BE2C (cell line): ENCODE results near the gene THSD1.

ENCODE experiments used
- DNase-seq: peaks from one replicate; pipeline ENCODE4 v3.0.0-alpha.2; 2020
- H3K27me3 ChIP-seq: fragments of 250-450 bp; sonication (Bioruptor Pico); 2 replicates; pipeline ENCODE4 v1.5.1; 2020; ENCODE audit warnings: mild to moderate bottlenecking
- H3K36me3 ChIP-seq: fragments of 250-450 bp; sonication (Bioruptor Pico); 2 replicates; pipeline ENCODE4 v1.5.1; 2020; ENCODE audit warnings: mild to moderate bottlenecking
- H3K4me1 ChIP-seq: fragments of 250-450 bp; sonication (Bioruptor Pico); 2 replicates; pipeline ENCODE4 v1.5.1; 2020
- H3K4me3 ChIP-seq: 2 replicates; pipeline ENCODE4 v1.5.1; 2011; ENCODE audit warnings: low read depth, low read length
- H3K9me3 ChIP-seq: fragments of 250-450 bp; sonication (Bioruptor Pico); 2 replicates; pipeline ENCODE4 v1.5.1; 2020
- CTCF ChIP-seq: IDR thresholded peaks from 2 replicates; pipeline ENCODE4 v1.5.1; 2012; ENCODE audit warnings: mild to moderate bottlenecking, low read depth, low read length

Gene THSD1

GRCh38 chr13:52387721-52388120 is 18.3 kb downstream of the THSD1 start:
- Histone ChIP-seq H3K4me1 (no peaks in the 10 kb centered on the region), H3K27me3 (no peaks in the 10 kb centered on the region), H3K9me3 (no peaks in the 10 kb centered on the region), H3K36me3 (no peaks in the 10 kb centered on the region), H3K4me3 (no peak overlapping the region)
- no peak for TF ChIP-seq CTCF
- DNase-seq = no peak

GRCh38 chr13:52385870-52386269 is 20.1 kb downstream of the THSD1 start:
- Histone ChIP-seq H3K9me3 (no peaks in the 10 kb centered on the region), H3K27me3 (no peaks in the 10 kb centered on the region), H3K4me3 (no peak overlapping the region), H3K4me1 (no peaks in the 10 kb centered on the region), H3K36me3 (no peaks in the 10 kb centered on the region)
- no peak for TF ChIP-seq CTCF
- DNase-seq = no peak

GRCh38 chr13:52383366-52383765 is 22.6 kb downstream of the THSD1 start:
- no peak overlapping the region for H3K4me3 ChIP-seq
- TF ChIP-seq CTCF = no peak
- H3K27me3 ChIP-seq = no peaks in the 10 kb centered on the region
- no peak for DNase-seq
- no peaks in the 10 kb centered on the region for H3K9me3 ChIP-seq
- no peaks in the 10 kb centered on the region for H3K36me3 ChIP-seq
- no peaks in the 10 kb centered on the region for H3K4me1 ChIP-seq

- no peak overlapping the region for H3K4me3 ChIP-seq
- no peaks in the 10 kb centered on the region for H3K9me3 ChIP-seq
- H3K4me1 ChIP-seq = no peaks in the 10 kb centered on the region
- no peaks in the 10 kb centered on the region for H3K27me3 ChIP-seq
- no peak for TF ChIP-seq CTCF
- no peaks in the 10 kb centered on the region for H3K36me3 ChIP-seq
- no peak for DNase-seq
Measured at GRCh38 chr13:52378312-52378711, 27.7 kb downstream of the THSD1 start.

- no peak for DNase-seq
- Histone ChIP-seq H3K27me3 (no peaks in the 10 kb centered on the region), H3K36me3 (no peaks in the 10 kb centered on the region), H3K9me3 (no peaks in the 10 kb centered on the region), H3K4me3 (no peak overlapping the region), H3K4me1 (no peaks in the 10 kb centered on the region)
- no peak for TF ChIP-seq CTCF
Measured at GRCh38 chr13:52377898-52378297, 28.1 kb downstream of the THSD1 start.

GRCh38 chr13:52374873-52375411 is 31.0 kb downstream of the THSD1 start:
- TF ChIP-seq CTCF = no peak
- H3K27me3 ChIP-seq = no peaks in the 10 kb centered on the region

More at GRCh38 chr13:52374873-52375411, 31.0 kb downstream of the THSD1 start:
- no peak for DNase-seq
- Histone ChIP-seq H3K36me3 (no peaks in the 10 kb centered on the region), H3K9me3 (no peaks in the 10 kb centered on the region), H3K4me3 (no peak overlapping the region), H3K4me1 (no peaks in the 10 kb centered on the region)
